Panc1 (cell line): ENCODE data around the gene CCDC70.

Source experiments
- CTCF ChIP-seq: fragments of 450-650 bp; IDR thresholded peaks from 2 replicates; pipeline ENCODE4 v1.5.1; 2017; ENCODE audit warnings: mild to moderate bottlenecking
- POLR2AphosphoS5 ChIP-seq: IDR thresholded peaks from 2 replicates; pipeline ENCODE4 v1.6.1; 2012; ENCODE audit warnings: mild to moderate bottlenecking, low read depth, low read length, moderate library complexity
- REST ChIP-seq, 2 experiments: IDR thresholded peaks; 2 replicates each; pipeline ENCODE4 v1.6.1; 2011 to 2012; ENCODE audit warnings: low read depth in 2 of 2, control low read depth in 1 of 2, low read length in 1 of 2, mild to moderate bottlenecking in 1 of 2, moderate library complexity in 1 of 2; ENCODE audit not compliant: insufficient read depth in 1 of 2
- SIN3A ChIP-seq: IDR thresholded peaks from 2 replicates; pipeline ENCODE4 v1.6.1; 2012; ENCODE audit warnings: low read depth, mild to moderate bottlenecking, low read length, moderate library complexity, borderline replicate concordance; ENCODE audit not compliant: insufficient read depth

- TF ChIP-seq CTCF (no peak), SIN3A (no peak), POLR2AphosphoS5 (no peak), REST (IDR thresholded peaks at IDR 0.05; ENCODE audit: insufficient read depth in 1 of 2, low read depth in 2 of 2, low read length in 1 of 2) (no peak)
These were observed 43.5 kb upstream of the CCDC70 start for GRCh38 chr13:51818276-51818675.
